Measurements from ENCODE around the gene LRRTM3.

LRRTM3 gene

DNA sequence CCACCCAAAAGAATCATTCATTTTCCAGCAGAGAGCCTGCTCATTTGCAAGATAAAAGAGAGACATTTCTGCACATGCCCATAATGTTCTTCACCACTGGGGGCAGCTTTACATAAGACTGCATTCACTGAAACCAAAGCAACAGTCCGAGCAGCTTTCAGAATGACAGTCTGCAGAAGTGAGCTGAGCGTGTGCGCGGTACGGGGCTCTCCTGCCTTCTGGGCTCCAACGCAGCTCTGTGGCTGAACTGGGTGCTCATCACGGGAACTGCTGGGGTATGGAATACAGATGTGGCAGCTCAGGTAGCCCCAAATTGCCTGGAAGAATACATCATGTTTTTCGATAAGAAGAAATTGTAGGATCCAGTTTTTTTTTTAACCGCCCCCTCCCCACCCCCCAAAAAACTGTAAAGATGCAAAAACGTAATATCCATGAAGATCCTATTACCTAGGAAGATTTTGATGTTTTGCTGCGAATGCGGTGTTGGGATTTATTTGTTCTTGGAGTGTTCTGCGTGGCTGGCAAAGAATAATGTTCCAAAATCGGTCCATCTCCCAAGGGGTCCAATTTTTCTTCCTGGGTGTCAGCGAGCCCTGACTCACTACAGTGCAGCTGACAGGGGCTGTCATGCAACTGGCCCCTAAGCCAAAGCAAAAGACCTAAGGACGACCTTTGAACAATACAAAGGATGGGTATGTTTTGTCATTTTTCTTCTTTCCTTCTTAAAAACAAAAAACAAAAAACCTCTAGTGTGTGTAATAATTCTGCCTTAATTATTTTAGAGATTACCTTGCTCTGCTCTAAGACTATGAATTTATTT, at the start of gene LRRTM3:
LRRTM3 (plus strand) TSS at position 141 of the 820 bp plus-strand sequence.
- DNase-seq (ENCODE audit: low read depth), result peak; percentile 87

- no peak for DNase-seq (ENCODE audit: low read depth)
Observed at GRCh38 chr10:66877361-66877760, 48.5 kb upstream of the LRRTM3 start.

DNA sequence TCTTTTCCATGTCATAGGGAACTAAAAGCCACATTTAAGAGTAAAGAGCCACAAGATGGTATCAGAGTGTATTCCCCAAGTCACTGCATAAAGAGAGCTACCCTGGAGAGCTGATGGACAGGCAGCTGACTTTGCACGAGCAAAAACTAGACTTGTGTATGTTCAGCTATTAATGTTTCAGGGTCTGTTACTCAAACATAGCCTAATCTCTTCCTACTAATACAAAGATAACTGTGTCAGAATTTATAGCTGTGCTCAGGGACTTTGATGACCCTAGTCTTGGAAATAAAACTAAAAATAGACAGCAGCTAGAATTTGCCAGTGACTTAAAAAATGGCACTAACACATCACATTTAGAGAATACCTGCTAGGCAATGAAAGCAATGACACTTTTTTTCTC, 45.5 kb upstream of the LRRTM3 start:
- DNase-seq (ENCODE audit: low read depth), result no peak

DNA sequence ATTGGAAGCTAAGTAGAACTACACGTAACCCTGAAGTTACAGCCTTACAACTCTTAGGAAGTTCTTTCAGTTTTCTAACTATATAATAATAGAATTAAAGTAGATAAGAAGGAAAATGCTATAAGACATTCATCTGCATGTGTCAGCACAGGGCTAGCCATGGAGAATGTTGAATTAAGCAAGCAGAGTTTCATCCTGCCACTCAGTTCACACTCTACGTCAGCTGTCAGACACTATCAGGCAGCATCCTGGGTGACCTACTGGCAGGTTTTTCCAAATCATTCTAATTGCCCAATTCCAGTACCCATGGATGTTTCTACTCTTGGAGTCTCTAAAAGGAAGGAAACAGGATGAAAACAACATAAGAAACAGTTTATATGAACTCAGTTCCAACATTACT, 45.0 kb upstream of the LRRTM3 start:
- DNase-seq (ENCODE audit: low read depth), result no peak

- DNase-seq (ENCODE audit: low read depth), result no peak
Observed at GRCh38 chr10:66881814-66882213, 44.0 kb upstream of the LRRTM3 start.

GRCh38 chr10:66882271-66882670, 43.6 kb upstream of the LRRTM3 start:
- no peak for DNase-seq (ENCODE audit: low read depth)

GRCh38 chr10:66886848-66887247, 39.0 kb upstream of the LRRTM3 start:
- DNase-seq (ENCODE audit: low read depth), result peak; percentile 10

DNA sequence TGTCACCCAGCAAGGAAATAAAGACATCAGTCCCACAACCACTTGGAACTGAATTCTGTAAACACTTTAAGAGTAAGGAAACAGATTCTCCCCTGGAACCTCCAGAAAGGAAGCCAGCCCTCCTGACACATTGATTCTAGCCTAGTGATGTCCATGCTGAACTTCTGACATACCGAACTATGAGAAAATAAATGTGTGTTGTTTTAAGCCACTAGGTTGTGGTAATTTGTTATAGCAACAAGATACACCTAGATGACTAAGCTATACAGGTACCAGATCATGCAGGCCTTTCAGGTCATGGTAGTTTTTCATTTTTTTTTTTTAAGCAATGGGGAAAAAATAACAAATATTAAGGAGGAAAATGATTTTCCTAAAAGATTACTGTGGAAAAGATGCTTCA, 37.6 kb upstream of the LRRTM3 start:
- no peak for DNase-seq (ENCODE audit: low read depth)

DNA sequence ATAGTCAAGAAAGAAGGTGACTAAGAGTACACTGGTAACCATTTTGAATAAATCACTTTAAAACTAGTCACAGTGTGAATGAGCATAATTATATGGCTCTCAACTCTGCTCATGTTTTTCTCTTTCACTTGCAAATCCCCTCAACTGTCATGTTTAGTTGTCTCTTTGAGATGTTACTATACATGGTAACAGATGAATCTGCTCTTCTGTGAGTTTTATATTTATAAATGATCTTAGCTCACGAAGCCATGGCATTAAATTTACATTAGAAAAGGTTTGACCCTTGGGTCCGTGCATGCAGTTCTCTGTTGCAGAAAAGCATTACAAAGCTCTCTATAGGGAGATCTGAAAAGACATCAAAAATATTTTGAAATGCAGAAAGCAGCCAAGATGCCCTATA, 33.0 kb upstream of the LRRTM3 start:
- DNase-seq (ENCODE audit: low read depth), result no peak

DNA sequence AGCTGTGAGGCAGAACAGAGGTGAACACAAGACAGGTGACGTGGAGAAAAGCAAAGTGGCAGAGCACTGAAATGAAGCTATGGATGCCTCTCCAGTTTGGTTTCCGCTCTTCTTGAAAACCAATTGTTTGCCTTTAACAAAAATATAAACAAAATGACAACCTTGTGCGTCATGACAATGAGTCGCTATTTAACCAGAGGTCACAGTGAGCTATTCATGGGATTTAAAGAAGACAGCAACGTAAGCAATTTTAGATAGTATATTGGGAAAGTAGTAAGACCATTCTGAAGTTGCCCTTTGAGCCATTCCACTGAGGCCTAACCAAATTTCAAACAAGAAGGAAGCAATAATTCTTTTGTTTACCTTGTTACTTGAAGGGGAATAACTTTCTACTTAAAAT, 15.2 kb upstream of the LRRTM3 start:
- no peak for DNase-seq (ENCODE audit: low read depth)

DNA sequence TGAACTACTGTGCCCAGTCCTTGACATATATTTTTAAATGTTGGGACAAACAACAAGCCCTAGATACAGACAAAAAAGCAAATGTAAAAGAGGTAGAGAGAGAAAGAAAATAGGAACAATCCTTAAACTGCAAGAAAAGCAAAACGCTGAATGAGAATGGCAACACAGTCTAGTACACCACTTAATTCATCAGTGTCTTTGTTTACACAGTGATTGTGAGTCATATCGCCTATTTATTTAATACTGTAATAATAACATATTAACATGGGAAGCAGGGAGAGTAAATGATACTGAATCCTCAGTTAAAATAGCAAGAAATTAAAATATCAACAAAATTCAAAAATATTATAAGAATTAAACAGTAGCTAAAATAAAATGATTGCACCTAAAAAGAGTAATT, 9.8 kb upstream of the LRRTM3 start:
- no peak for DNase-seq (ENCODE audit: low read depth)

DNA sequence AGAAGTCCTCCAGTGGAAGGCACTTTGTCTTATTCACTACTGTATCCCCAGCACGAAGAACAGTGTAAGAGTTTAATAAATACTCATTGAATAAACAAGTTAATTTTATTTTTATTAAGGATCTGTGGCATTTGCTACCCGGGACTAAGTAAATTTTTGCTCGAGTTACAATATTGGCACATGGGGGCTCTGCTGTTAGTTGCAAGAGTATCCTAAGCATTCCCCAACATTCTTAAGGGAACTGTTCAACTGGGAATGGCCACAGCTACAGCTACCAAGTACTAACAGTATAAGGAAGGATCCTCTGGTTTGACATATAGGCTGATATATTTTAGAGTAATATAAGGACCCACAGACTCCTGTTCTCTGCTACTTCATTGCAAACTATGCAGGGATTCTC, 8.7 kb upstream of the LRRTM3 start:
- DNase-seq (ENCODE audit: low read depth), result no peak

- no peak for DNase-seq (ENCODE audit: low read depth)
Observed at GRCh38 chr10:66919248-66919647, 6.6 kb upstream of the LRRTM3 start.

DNA sequence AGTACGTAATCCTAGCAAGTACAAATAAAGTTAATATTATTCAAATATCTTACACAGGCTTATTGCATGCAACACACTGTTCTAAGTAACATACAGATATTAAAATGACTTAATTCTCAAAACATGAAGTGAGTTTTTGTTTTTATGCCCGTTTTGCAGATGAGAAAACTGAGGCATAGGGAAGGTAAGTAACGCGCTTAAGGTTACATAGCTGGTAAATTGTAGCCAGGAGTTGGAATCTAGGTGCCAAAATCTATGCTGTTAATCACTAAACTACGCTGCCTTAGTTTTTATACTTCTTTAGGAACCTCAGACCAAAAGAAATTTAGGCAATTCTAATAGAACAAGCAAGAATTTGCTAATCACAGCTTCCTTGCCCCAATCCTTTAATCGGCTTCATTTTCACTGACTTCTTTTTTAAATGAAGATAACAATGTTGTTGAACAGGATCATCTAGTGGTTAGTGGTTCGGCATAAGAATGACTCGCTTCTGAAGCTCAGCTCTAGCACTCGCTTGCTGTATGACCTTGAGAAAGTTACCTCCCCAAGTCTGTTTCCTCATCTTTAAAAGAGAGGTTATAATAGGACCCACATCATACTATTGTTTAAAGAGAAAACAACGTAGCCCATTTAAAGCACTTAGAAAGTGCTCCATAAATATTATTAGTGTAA, 1.0 kb upstream of the LRRTM3 start:
- peak; percentile 70 for DNase-seq (ENCODE audit: low read depth)

DNA sequence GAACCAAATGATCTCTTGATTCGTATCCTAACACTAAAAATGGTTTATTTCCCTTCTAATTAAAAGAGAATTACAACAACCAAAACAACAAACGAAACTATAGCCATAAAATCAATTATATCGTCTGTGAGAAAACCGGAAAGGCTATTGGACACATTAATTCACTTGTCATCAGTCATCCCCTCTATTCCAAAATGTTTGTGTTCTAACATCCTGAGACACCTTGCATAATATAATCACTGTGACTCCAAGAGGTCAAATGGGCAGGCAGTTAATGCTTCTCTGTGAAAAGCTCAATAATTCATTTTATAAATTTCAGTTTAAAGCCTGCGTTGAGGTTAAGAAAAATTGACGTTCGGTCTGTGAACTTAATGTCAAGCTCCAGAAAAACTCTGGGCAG, 463 bp upstream of the LRRTM3 start:
- no peak for DNase-seq (ENCODE audit: low read depth)

- no peak for DNase-seq (ENCODE audit: low read depth)
Observed at GRCh38 chr10:66926841-66927240, 1.0 kb downstream of the LRRTM3 start.

- no peak for DNase-seq (ENCODE audit: low read depth)
Observed at GRCh38 chr10:66927251-66927935, 1.6 kb downstream of the LRRTM3 start.

GRCh38 chr10:66927971-66928770, 2.3 kb downstream of the LRRTM3 start:
- DNase-seq (ENCODE audit: low read depth), result no peak

DNA sequence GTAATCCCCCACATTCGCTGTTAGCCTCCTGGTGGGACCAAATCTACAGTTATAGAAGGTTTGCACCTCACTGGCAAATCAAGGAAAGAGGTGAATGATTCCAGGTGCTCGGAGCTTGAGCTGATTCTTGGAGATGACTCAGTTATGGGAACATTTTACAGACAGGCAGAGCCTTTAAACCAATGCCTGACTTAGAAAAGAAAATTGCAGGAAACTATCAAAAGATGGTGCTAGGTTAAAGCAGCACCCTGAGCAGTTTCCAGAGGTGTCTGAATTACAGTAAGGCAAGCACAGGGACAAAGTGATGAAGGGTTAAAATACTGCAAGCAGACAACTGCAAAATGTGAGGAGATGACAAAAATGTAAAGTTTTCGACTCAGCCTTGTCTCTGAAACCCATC, 2.9 kb downstream of the LRRTM3 start:
- no peak for DNase-seq (ENCODE audit: low read depth)

GRCh38 chr10:66929375-66929774, 3.5 kb downstream of the LRRTM3 start:
- no peak for DNase-seq (ENCODE audit: low read depth)

DNA sequence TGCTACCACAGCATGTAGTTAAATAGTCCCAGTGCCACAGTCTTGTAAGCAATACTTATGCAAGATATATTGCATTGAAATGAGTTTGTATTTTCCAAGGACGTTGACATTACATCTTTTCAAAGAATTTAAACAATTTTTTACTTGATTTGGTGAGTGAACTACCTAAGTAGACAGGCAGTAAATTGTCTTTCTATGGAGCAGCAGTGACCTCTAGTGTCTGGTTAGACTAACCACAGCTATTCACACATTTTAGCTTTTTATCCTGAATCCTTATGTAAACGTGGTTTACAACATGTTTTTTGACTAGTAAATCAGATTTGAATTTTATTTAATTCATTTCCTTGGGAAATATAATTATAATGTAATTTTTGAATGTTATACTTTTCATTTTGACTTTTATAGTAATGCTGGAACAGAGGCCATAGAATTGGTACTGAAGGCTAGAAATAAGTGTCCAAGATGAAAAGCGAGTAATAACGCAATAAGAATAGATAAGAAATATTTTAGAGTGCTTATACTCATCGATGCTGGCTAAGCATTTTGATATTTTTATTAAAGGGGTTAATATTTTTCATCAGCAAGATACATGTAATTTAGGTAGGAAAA, 5.6 kb downstream of the LRRTM3 start:
- peak; percentile 79 for DNase-seq (ENCODE audit: low read depth)

GRCh38 chr10:66931949-66932343, 6.1 kb downstream of the LRRTM3 start:
- DNase-seq (ENCODE audit: low read depth), result no peak
